Omental fat pad (tissue), 4 donors: Measurements from ENCODE around the gene EXOC6B. TPM values are rescaled to one million over a fixed set of nuclear protein-coding genes. Genes with fewer than 3 reads are reported as not detected.

Source experiments
- small RNA-seq: library from RNA; depleted of rRNA; stranded (forward); fragments of <200 nt; gene quantifications from one replicate; pipeline ENCODE3, GENCODE V24; 2016
- total RNA-seq, 4 donors: library from RNA; depleted of rRNA; stranded (reverse); fragments of >200 nt; gene quantifications; one replicate each; pipeline ENCODE4 v1.1.0, GENCODE V29; 2016

The EXOC6B gene
- total RNA-seq, 4 donors from 2014 or later: 25.6 to 38.3 (median 30.1) TPM

Small RNA genes lying within 50 kb of the gene (small RNA-seq; reads per million reads assigned to genes)
- gene RF00592: not detected
- gene RNU2-39P: not detected

Other genes with a start within 250 kb of the EXOC6B start
- 10 to 100 TPM; 24.3 to 54.3 (median 42.8) TPM for gene SPR, start 61.4 kb upstream of the EXOC6B start, total RNA-seq
- 1 to 10 TPM in 1 of 4 donors, under 1 TPM in 1, not detected in 2; 0.38 to 4.0 TPM for gene EMX1, start 91.5 kb upstream of the EXOC6B start, total RNA-seq
- 10 to 100 TPM in 2 of 4 donors, 1 to 10 TPM in 2; 5.1 to 15.6 (median 9.4) TPM for gene SFXN5, start 245.7 kb upstream of the EXOC6B start, total RNA-seq